HG03064 (cell line): ENCODE results near the gene ANTXR1.
"Not testable (repeated sequence)": the region's sequence is repeated elsewhere in the genome, so short reads cannot be mapped to it uniquely, and the experiment has no call there.

ENCODE experiments used
- ATAC-seq: cut with Tn5 transposase; IDR thresholded peaks from one replicate; pipeline ENCODE4 v1.9.1; 2021; ENCODE audit warnings: low read depth; ENCODE audit not compliant: unreplicated experiment

Gene ANTXR1

GRCh38 chr2:69253112-69253511 lies 240.1 kb downstream of the ANTXR1 start:
- ATAC-seq, result no peak

GRCh38 chr2:69253611-69254301 lies 240.8 kb downstream of the ANTXR1 start:
- no peak for ATAC-seq

GRCh38 chr2:69255760-69256159 lies 242.8 kb downstream of the ANTXR1 start:
- ATAC-seq, result no peak

- ATAC-seq, result not testable (repeated sequence)
These were observed 247.1 kb downstream of the ANTXR1 start for GRCh38 chr2:69259994-69260591.

GRCh38 chr2:69260666-69261065 lies 247.7 kb downstream of the ANTXR1 start:
- no peak for ATAC-seq

- ATAC-seq, result no peak
These were observed 256.4 kb downstream of the ANTXR1 start for GRCh38 chr2:69269330-69269729.

GRCh38 chr2:69271831-69272257 lies 258.9 kb downstream of the ANTXR1 start:
- no peak for ATAC-seq

GRCh38 chr2:69272803-69273471 lies 260.0 kb downstream of the ANTXR1 start:
- no peak for ATAC-seq

- no peak for ATAC-seq
These were observed 262.5 kb downstream of the ANTXR1 start for GRCh38 chr2:69275490-69275889.

- no peak for ATAC-seq
These were observed 265.4 kb downstream of the ANTXR1 start for GRCh38 chr2:69278366-69278765.

GRCh38 chr2:69279211-69279610 lies 266.2 kb downstream of the ANTXR1 start:
- no peak for ATAC-seq

- ATAC-seq, result no peak
These were observed 267.1 kb downstream of the ANTXR1 start for GRCh38 chr2:69279931-69280681.

GRCh38 chr2:69280796-69281412 lies 267.9 kb downstream of the ANTXR1 start:
- no peak for ATAC-seq

- ATAC-seq, result no peak
These were observed 272.5 kb downstream of the ANTXR1 start for GRCh38 chr2:69285379-69285894.

GRCh38 chr2:69287544-69287943 lies 274.6 kb downstream of the ANTXR1 start:
- ATAC-seq, result no peak

- no peak for ATAC-seq
These were observed 275.4 kb downstream of the ANTXR1 start for GRCh38 chr2:69288429-69288828.

- no peak for ATAC-seq
These were observed 278.1 kb downstream of the ANTXR1 start for GRCh38 chr2:69291004-69291650.

GRCh38 chr2:69291721-69292120 lies 278.7 kb downstream of the ANTXR1 start:
- ATAC-seq, result no peak

GRCh38 chr2:69292256-69292655 lies 279.3 kb downstream of the ANTXR1 start:
- ATAC-seq, result no peak

GRCh38 chr2:69296421-69296820 lies 283.4 kb downstream of the ANTXR1 start:
- no peak for ATAC-seq
